H9 (cell line): Measurements from ENCODE around the gene SMIM32. TPM values are rescaled to one million over a fixed set of nuclear protein-coding genes. Genes with fewer than 3 reads are reported as not detected.

Experiments
- DNase-seq: peaks from one replicate; pipeline ENCODE4 v3.0.0-alpha.2; 2017
- H2AFZ ChIP-seq: one replicate; pipeline ENCODE4 v1.6.1; 2013; ENCODE audit warnings: mild to moderate bottlenecking, low read length, control low read depth, moderate library complexity
- H2AK5ac ChIP-seq: 2 replicates; pipeline ENCODE4 v1.6.1; 2013; ENCODE audit warnings: low read length, control low read depth, mixed read lengths; ENCODE audit not compliant: insufficient read length
- H2BK120ac ChIP-seq: one replicate; pipeline ENCODE4 v1.6.1; 2013; ENCODE audit warnings: low read depth, mild to moderate bottlenecking, low read length, control low read depth, inconsistent platforms; ENCODE audit not compliant: poor library complexity, severe bottlenecking
- H2BK12ac ChIP-seq: 2 replicates; pipeline ENCODE4 v1.6.1; 2013; ENCODE audit warnings: low read length, control low read depth, mixed read lengths, low read depth; ENCODE audit not compliant: insufficient read length
- H2BK15ac ChIP-seq: 2 replicates; pipeline ENCODE4 v1.6.1; 2013; ENCODE audit warnings: low read depth, low read length, control low read depth
- H2BK20ac ChIP-seq: one replicate; pipeline ENCODE4 v1.6.1; 2013; ENCODE audit warnings: low read depth, mild to moderate bottlenecking, low read length, control low read depth, inconsistent platforms; ENCODE audit not compliant: poor library complexity, severe bottlenecking
- H2BK5ac ChIP-seq: 2 replicates; pipeline ENCODE4 v1.6.1; 2013; ENCODE audit warnings: low read length, control low read depth, mixed read lengths; ENCODE audit not compliant: insufficient read length
- H3K14ac ChIP-seq: 2 replicates; pipeline ENCODE4 v1.6.1; 2013; ENCODE audit warnings: low read length, control low read depth; ENCODE audit not compliant: insufficient read depth
- H3K18ac ChIP-seq: 2 replicates; pipeline ENCODE4 v1.6.1; 2013; ENCODE audit warnings: low read depth, mild to moderate bottlenecking, mixed read lengths, low read length, control low read depth; ENCODE audit not compliant: insufficient read length
- H3K23ac ChIP-seq: 2 replicates; pipeline ENCODE4 v1.6.1; 2013; ENCODE audit warnings: low read length, control low read depth, mixed read lengths, low read depth; ENCODE audit not compliant: insufficient read length
- H3K23me2 ChIP-seq: 2 replicates; pipeline ENCODE4 v1.6.1; 2013; ENCODE audit warnings: low read depth, mild to moderate bottlenecking, mixed read lengths, low read length, control low read depth; ENCODE audit not compliant: insufficient read length, poor library complexity, severe bottlenecking
- H3K27ac ChIP-seq: 2 replicates; pipeline ENCODE4 v1.5.1; 2013; ENCODE audit warnings: low read length, control low read depth, mixed read lengths, low read depth; ENCODE audit not compliant: insufficient read length
- H3K27me3 ChIP-seq: 2 replicates; pipeline ENCODE4 v1.6.1; 2013; ENCODE audit warnings: low read length, control low read depth, inconsistent platforms; ENCODE audit not compliant: insufficient read depth
- H3K4ac ChIP-seq: 2 replicates; pipeline ENCODE4 v1.6.1; 2013; ENCODE audit warnings: low read depth, mild to moderate bottlenecking, control low read depth, inconsistent platforms, low read length, moderate library complexity
- H3K4me1 ChIP-seq: 2 replicates; pipeline ENCODE4 v1.6.1; 2013; ENCODE audit warnings: low read length, control low read depth, inconsistent platforms; ENCODE audit not compliant: insufficient read depth
- H3K4me2 ChIP-seq: 2 replicates; pipeline ENCODE4 v1.6.1; 2013; ENCODE audit warnings: low read length, control low read depth, mixed read lengths; ENCODE audit not compliant: insufficient read length, insufficient read depth
- H3K56ac ChIP-seq: 2 replicates; pipeline ENCODE4 v1.6.1; 2013; ENCODE audit warnings: low read depth, mild to moderate bottlenecking, mixed read lengths, low read length, control low read depth; ENCODE audit not compliant: insufficient read length
- H3K79me1 ChIP-seq: 2 replicates; pipeline ENCODE4 v1.6.1; 2013; ENCODE audit warnings: low read depth, mild to moderate bottlenecking, moderate library complexity, low read length, control low read depth, inconsistent platforms; ENCODE audit not compliant: insufficient read depth, poor library complexity, severe bottlenecking
- H3K79me2 ChIP-seq: 2 replicates; pipeline ENCODE4 v1.6.1; 2013; ENCODE audit warnings: low read length, control low read depth, inconsistent platforms; ENCODE audit not compliant: insufficient read depth
- H3K9ac ChIP-seq: 2 replicates; pipeline ENCODE4 v1.6.1; 2013; ENCODE audit warnings: low read length, control low read depth, mixed read lengths; ENCODE audit not compliant: insufficient read length; ENCODE audit errors: extremely low read depth
- H3K9me3 ChIP-seq: one replicate; pipeline ENCODE4 v1.6.1; 2013; ENCODE audit warnings: low read depth, low read length, inconsistent platforms; ENCODE audit not compliant: control insufficient read depth
- H3T11ph ChIP-seq: one replicate; pipeline ENCODE4 v1.6.1; 2013; ENCODE audit warnings: mild to moderate bottlenecking, low read length, control low read depth, inconsistent platforms
- H4K20me1 ChIP-seq: one replicate; pipeline ENCODE4 v1.6.1; 2013; ENCODE audit not compliant: control insufficient read depth, insufficient read length, insufficient read depth
- H4K5ac ChIP-seq: 2 replicates; pipeline ENCODE4 v1.6.1; 2013; ENCODE audit warnings: low read depth, mild to moderate bottlenecking, mixed read lengths, low read length, control low read depth; ENCODE audit not compliant: insufficient read length
- H4K8ac ChIP-seq: replicated peaks from 2 replicates; pipeline ENCODE4 v1.6.1; 2013; ENCODE audit warnings: low read length, control low read depth, mixed read lengths, low read depth; ENCODE audit not compliant: insufficient read length
- H4K91ac ChIP-seq: 2 replicates; pipeline ENCODE4 v1.6.1; 2013; ENCODE audit warnings: low read depth, mild to moderate bottlenecking, moderate library complexity, mixed read lengths, low read length, control low read depth; ENCODE audit not compliant: insufficient read length
- H3K27ac Mint-ChIP-seq, 3 experiments: 2 replicates in 2 of 3; 3 replicates in 1 of 3; pipeline ENCODE4 v1.8.0; 2020 to 2021; ENCODE audit warnings: mixed read lengths in 3 of 3, mild to moderate bottlenecking in 1 of 3, moderate library complexity in 1 of 3
- H3K27me3 Mint-ChIP-seq: 2 replicates; pipeline ENCODE4 v1.8.0; 2021; ENCODE audit warnings: low read depth, mild to moderate bottlenecking, moderate library complexity, mixed read lengths
- H3K36me3 Mint-ChIP-seq, 3 experiments: 2 replicates in 2 of 3; 3 replicates in 1 of 3; pipeline ENCODE4 v1.8.0; 2020 to 2021; ENCODE audit warnings: low read depth in 3 of 3, mixed read lengths in 3 of 3; ENCODE audit not compliant: insufficient read depth in 1 of 3
- H3K4me1 Mint-ChIP-seq, 2 experiments: 2 replicates each; pipeline ENCODE4 v1.8.0; 2020; ENCODE audit warnings: mixed read lengths in 2 of 2
- H3K4me3 Mint-ChIP-seq, 2 experiments: 2 replicates in 1 of 2; 3 replicates in 1 of 2; pipeline ENCODE4 v1.8.0; 2020 to 2021; ENCODE audit warnings: mild to moderate bottlenecking in 2 of 2, mixed read lengths in 2 of 2, moderate library complexity in 1 of 2
- H3K9me3 Mint-ChIP-seq, 2 experiments: 2 replicates in 1 of 2; 3 replicates in 1 of 2; pipeline ENCODE4 v1.8.0; 2020; ENCODE audit warnings: mild to moderate bottlenecking in 2 of 2, mixed read lengths in 2 of 2, moderate library complexity in 1 of 2
- CTCF ChIP-seq: fragments of 200-600 bp; sonication (generic); conservative IDR thresholded peaks from 3 replicates; pipeline ENCODE4 v1.8.0; 2021; ENCODE audit warnings: antibody characterized with exemption, mild to moderate bottlenecking
- WGBS: extraction: QIAGEN DNeasy Blood & Tissue Kit; methylation state at CpG from one replicate; pipeline ENCODE4 v1.1.7; 2013; ENCODE audit warnings: missing lambda C conversion rate, low lambda C conversion rate, mixed read lengths; ENCODE audit not compliant: insufficient read length; ENCODE audit errors: extremely low coverage; 5-methylcytosine and 5-hydroxymethylcytosine counted together
- total RNA-seq: library from RNA; stranded (reverse); gene quantifications from 2 replicates; pipeline ENCODE4 v1.2.1, GENCODE V29; 2021

SMIM32 gene
- total RNA-seq, 1 experiment from 2014 or later: not detected

- H3K4me3 Mint-ChIP-seq: no peak overlapping the region
- peaks cover 9 to 20% (median 10%) of the 10 kb centered on the region in 3 experiments; a peak in 6 of 7 replicates for H3K36me3 Mint-ChIP-seq
- Histone ChIP-seq H2BK5ac (no peak overlapping the region), H3K79me2 (no peaks in the 10 kb centered on the region), H2AFZ (no peak overlapping the region), H3K18ac (no peak overlapping the region), H4K8ac (no peak overlapping the region), H3K4me2 (no peak overlapping the region), H2BK120ac (no peak overlapping the region), H3K79me1 (no peaks in the 10 kb centered on the region), H3K9me3 (no peaks in the 10 kb centered on the region), H3K27me3 (peaks cover 56% of the 10 kb centered on the region), H2BK12ac (no peak overlapping the region), H4K20me1 (no peaks in the 10 kb centered on the region), H2BK15ac (no peak overlapping the region), H3K56ac (no peak overlapping the region), H3K9ac (no peak overlapping the region), H2AK5ac (no peak overlapping the region), H4K91ac (no peak overlapping the region), H3K14ac (no peak overlapping the region), H3K23me2 (peaks cover 16% of the 10 kb centered on the region), H4K5ac (no peak overlapping the region), H3K4me1 (no peaks in the 10 kb centered on the region), H2BK20ac (no peak overlapping the region), H3T11ph (no peak overlapping the region), H3K27ac (no peak overlapping the region), H3K23ac (no peak overlapping the region), H3K4ac (no peak overlapping the region)
- peaks cover 78% of the 10 kb centered on the region for H3K27me3 Mint-ChIP-seq
- TF ChIP-seq CTCF: no peak
- H3K27ac Mint-ChIP-seq: no peak overlapping the region
- WGBS: no CpG with 5 or more reads among the region's 1 CpG
- no peak for DNase-seq
- H3K4me1 Mint-ChIP-seq: peaks cover 13 to 23% of the 10 kb centered on the region in 2 experiments
- H3K9me3 Mint-ChIP-seq: no peaks in the 10 kb centered on the region
Observed at GRCh38 chr5:136190904-136191303, 2.1 kb downstream of the SMIM32 start.
